Measurements from ENCODE around the gene OTOA. TPM values are rescaled to one million over a fixed set of nuclear protein-coding genes. Genes with fewer than 3 reads are reported as not detected.
"Not testable (repeated sequence)": the region's sequence is repeated elsewhere in the genome, so short reads cannot be mapped to it uniquely, and the experiment has no call there.

The OTOA gene
- total RNA-seq, 4 donors from 2014 or later: 0.32 TPM; not detected in 3

DNA sequence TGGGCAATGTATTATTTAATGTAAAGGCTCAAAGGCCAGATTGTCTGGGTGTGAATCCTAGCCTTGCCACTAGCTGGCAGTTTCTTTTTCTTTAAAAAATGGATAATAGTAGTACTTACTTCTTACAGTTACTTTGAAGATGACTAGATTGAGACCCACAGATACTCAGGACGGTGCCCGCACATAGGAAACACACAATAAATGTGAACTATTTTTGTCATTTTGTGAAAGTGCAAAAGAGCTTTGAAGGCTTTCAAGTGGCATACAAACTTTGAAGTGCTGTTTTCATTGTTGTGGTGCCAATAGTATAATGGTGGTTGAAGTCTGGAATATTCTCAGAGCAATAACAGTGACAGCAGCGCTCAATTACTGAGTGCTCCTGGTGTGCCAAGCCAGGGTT is 63.6 kb downstream of the OTOA start:
- H3K27ac ChIP-seq: no peak overlapping the region
- no peaks in the 10 kb centered on the region for H3K4me1 ChIP-seq
- H3K36me3 ChIP-seq: no peaks in the 10 kb centered on the region
- H3K9me3 ChIP-seq: no peaks in the 10 kb centered on the region
- H3K4me3 ChIP-seq: no peak overlapping the region
- intact Hi-C loops (cut with DNase I; ENCODE audit: low total_unique reads): no loop called here
- TF ChIP-seq POLR2AphosphoS5 (IDR thresholded peaks at IDR 0.05) (no peak), EP300 (IDR thresholded peaks at IDR 0.05; ENCODE audit: low read depth) (no peak), POLR2A (IDR thresholded peaks at IDR 0.05) (no peak)
- H3K27me3 ChIP-seq: no peaks in the 10 kb centered on the region
- no peak for DNase-seq
- in situ Hi-C loops (cut with MboI; ENCODE audit: low pct_ligation_motif_present in 1 of 4, low pct_unique_long_range_greater_than_20kb in 1 of 4, low sequenced_read_pairs in 3 of 4): no loop called here
- WGBS, 2 donors (ENCODE audit: low coverage in 1 of 2): 88 to 90% methylated on average over 2 to 3 of the region's 3 CpGs

DNA sequence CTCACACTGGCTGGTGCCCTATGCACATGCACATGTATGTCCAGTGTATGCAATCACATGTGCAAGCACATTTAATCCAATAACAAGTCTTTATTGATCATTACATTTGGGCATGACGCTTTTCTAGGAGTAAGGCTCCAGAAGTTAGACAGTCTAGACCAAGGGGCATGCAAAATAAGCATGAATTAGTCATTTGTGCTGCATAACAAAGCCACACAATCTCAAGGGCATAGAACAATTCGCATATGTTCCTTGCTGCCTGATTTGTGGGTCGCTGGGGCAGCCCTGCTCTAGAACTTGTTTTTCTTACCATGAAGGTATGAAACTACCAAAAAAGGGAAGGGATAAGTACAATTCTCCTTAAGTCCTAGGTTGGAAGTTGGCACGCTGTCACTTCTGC is 67.5 kb downstream of the OTOA start:
- intact Hi-C loops (cut with DNase I; ENCODE audit: low total_unique reads); H3K27ac ChIP-seq; H3K9me3 ChIP-seq; DNase-seq; in situ Hi-C loops (cut with MboI; ENCODE audit: low pct_ligation_motif_present in 1 of 4, low pct_unique_long_range_greater_than_20kb in 1 of 4, low sequenced_read_pairs in 3 of 4); H3K27me3 ChIP-seq; H3K4me1 ChIP-seq; H3K36me3 ChIP-seq; H3K4me3 ChIP-seq: not testable (repeated sequence)
- 74 to 80% methylated on average over 1 to 4 of the region's 4 CpGs for WGBS, 2 donors (ENCODE audit: low coverage in 1 of 2)

DNA sequence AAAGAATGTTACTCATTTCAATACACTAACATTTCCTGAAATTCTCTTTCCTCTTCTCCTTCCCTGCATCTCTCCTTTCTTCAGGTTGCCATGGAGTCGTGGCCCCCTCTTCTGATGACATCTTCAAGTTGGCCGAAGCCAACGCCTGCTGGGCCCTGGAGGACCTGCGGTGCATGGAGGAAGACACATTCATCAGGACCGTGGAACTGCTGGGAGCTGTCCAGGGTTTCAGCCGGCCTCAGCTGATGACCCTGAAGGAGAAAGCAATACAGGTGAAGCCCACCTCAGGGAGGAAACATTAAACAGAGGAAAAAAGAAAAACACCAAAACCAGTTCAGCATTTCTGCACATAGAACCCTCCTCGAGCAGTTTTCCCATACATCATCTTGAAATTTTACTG is 76.9 kb downstream of the OTOA start:
- H3K4me3 ChIP-seq; in situ Hi-C loops (cut with MboI; ENCODE audit: low pct_ligation_motif_present in 1 of 4, low pct_unique_long_range_greater_than_20kb in 1 of 4, low sequenced_read_pairs in 3 of 4): not testable (repeated sequence)

DNA sequence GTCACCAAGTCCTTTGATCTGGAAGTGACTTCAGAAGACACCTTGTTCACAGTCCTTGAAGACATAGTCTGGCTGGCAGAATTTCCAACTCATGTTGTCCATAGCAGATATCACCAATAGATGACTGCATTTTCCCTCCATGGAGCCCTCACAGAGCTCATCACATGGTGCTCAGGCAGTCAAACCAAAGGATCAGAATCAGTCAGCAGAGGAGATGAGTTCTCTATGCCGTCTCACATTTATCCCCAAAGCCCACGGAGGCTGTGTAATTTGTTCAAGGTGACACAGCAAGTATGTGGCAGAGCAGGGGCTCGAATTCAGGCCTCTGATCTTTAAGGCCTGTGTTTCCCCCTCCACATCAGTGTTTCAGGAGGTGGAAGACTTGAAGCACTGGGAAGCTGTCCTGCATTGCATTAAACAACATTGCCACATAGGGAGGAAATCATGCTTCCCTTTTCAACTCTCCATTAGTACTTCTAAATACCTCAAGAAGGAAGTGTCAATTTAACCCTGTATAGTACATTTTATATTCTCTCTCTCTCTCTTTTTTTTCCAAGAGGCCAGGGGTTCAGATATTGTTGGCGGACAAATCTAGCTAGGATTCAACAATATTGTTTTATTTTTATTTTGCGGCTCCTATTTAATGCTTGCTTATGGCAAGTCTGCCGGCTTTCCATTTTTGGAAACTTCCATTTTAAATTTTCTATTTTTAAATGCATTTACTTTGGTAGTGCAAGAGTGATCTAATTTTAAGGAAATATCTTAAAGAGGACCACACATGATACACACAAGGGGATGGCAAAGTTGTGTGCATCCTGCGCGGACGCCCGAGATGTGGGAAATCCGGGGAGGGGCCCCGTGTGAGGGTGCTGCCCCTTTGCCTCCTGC is 92.7 kb downstream of the OTOA start:
- in situ Hi-C loops (cut with MboI; ENCODE audit: low pct_ligation_motif_present in 1 of 4, low pct_unique_long_range_greater_than_20kb in 1 of 4, low sequenced_read_pairs in 3 of 4); H3K4me3 ChIP-seq; H3K27ac ChIP-seq; H3K4me1 ChIP-seq; DNase-seq; H3K27me3 ChIP-seq; intact Hi-C loops (cut with DNase I; ENCODE audit: low total_unique reads); H3K36me3 ChIP-seq; H3K9me3 ChIP-seq: not testable (repeated sequence)
- WGBS, 2 donors (ENCODE audit: low coverage in 1 of 2): 53 to 75% methylated on average over 3 to 5 of the region's 12 CpGs

More for the DNA sequence above, 76.9 kb downstream of the OTOA start:
- H3K27ac ChIP-seq; H3K27me3 ChIP-seq; DNase-seq; H3K36me3 ChIP-seq; H3K9me3 ChIP-seq; intact Hi-C loops (cut with DNase I; ENCODE audit: low total_unique reads); H3K4me1 ChIP-seq: not testable (repeated sequence)
- WGBS, 2 donors (ENCODE audit: low coverage in 1 of 2): no CpG with 5 or more reads among the region's 7 CpGs

DNA sequence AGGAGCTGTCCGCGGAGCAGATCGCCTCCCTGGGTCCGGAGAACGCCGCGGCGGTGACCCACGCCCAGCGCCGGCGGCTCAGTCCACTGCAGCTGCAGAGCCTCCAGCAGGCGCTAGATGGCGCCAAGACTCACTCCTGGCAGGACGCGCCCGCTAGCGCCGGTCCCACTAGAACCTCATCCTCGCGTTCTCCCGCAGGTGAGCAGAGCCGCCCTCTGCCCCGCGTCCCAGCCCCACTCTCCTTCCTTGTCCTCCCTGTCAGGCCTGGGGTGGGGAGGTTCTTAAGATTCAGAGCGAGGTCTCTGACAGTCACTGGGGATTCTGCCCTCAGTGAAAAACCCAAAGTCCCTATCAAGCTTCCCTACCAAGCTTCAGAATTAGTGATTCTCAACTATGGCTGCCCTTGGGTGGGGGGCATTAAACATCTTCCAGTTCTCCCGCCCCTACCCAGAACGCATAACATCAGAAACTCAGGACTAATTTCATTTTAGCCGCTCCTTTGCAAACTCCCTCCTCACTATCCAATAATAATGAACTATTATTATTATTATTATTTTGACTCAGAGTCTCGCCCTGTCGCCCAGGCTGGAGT is 93.4 kb downstream of the OTOA start:
- H3K4me1 ChIP-seq; H3K27me3 ChIP-seq; H3K36me3 ChIP-seq; H3K27ac ChIP-seq; in situ Hi-C loops (cut with MboI; ENCODE audit: low pct_ligation_motif_present in 1 of 4, low pct_unique_long_range_greater_than_20kb in 1 of 4, low sequenced_read_pairs in 3 of 4); H3K9me3 ChIP-seq; H3K4me3 ChIP-seq; intact Hi-C loops (cut with DNase I; ENCODE audit: low total_unique reads); DNase-seq: not testable (repeated sequence)
- no CpG with 5 or more reads among the region's 31 CpGs for WGBS, 2 donors (ENCODE audit: low coverage in 1 of 2)

DNA sequence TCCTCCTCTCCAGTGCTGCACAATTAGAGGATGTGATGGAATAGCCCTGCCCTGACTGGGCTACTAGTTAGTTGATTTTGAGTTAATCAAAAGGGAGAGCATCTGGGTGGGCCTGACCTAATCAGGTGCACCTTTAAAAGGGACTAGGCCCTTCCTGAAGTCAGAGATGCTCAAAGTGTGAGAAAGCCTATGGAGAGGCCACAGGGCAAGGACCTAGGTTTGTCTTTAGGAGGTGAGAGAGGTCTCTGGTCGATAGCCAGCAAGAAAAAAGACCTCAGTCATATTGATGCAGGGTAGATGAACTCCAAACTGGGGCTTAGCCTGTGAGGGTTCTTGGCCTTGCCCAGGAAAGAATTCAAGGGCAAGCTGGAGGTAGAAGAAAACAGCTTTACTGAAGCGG is 104.5 kb downstream of the OTOA start:
- H3K27ac ChIP-seq; H3K4me3 ChIP-seq; H3K9me3 ChIP-seq; DNase-seq; H3K27me3 ChIP-seq; in situ Hi-C loops (cut with MboI; ENCODE audit: low pct_ligation_motif_present in 1 of 4, low pct_unique_long_range_greater_than_20kb in 1 of 4, low sequenced_read_pairs in 3 of 4); H3K36me3 ChIP-seq; intact Hi-C loops (cut with DNase I; ENCODE audit: low total_unique reads); H3K4me1 ChIP-seq: not testable (repeated sequence)
- 86 to 88% methylated on average over 1 of the region's 2 CpGs for WGBS, 2 donors (ENCODE audit: low coverage in 1 of 2)

DNA sequence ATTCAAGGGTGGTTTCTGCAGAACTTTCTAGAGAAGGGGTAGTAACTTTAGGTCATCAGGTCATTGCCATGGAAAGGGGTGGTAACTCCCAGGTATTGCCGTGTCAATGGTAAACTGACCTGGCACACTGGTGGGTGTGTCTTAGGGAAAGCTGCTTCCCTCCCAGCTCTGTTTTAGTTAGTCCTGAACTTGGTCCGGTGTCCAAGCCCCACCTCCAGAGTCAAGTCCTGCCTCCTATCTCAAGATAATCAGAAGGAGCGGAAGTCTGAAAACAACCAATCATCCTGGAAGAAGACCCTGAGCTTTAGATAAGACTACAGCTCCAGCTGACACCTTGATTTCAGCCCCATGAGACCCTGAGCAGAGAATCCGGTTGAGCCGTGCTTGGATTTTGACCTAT is 105.0 kb downstream of the OTOA start:
- not testable (repeated sequence) for H3K36me3 ChIP-seq
- WGBS, 2 donors (ENCODE audit: low coverage in 1 of 2): no CpG with 5 or more reads among the region's 5 CpGs

DNA sequence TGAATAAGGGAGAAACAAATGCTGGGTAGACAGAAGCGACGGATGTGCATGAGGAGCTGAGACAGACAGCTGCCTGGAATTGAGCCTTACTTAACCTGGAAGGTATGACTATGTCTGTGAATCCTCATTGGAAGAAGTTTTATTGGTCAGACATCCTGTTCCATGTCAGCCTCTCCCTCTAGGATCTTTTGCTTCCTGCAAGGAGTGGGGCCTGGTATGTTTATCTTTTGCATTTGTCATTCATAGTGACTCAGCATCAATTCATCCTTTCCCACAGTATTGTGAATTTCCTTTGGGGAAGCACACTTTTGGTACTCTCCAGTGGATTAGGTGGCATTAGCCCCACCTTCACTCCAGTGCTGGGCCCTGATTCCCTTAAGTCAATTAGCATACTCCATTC is 105.5 kb downstream of the OTOA start:
- intact Hi-C loops (cut with DNase I; ENCODE audit: low total_unique reads); H3K4me3 ChIP-seq; in situ Hi-C loops (cut with MboI; ENCODE audit: low pct_ligation_motif_present in 1 of 4, low pct_unique_long_range_greater_than_20kb in 1 of 4, low sequenced_read_pairs in 3 of 4); H3K9me3 ChIP-seq; DNase-seq; H3K27ac ChIP-seq; H3K36me3 ChIP-seq; H3K27me3 ChIP-seq; H3K4me1 ChIP-seq: not testable (repeated sequence)
- 64% methylated on average over 2 of the region's 2 CpGs; no CpG with 5 or more reads in 1 of the 2 donors for WGBS, 2 donors (ENCODE audit: low coverage in 1 of 2)

More for the DNA sequence above, 105.0 kb downstream of the OTOA start:
- intact Hi-C loops (cut with DNase I; ENCODE audit: low total_unique reads); H3K27ac ChIP-seq; in situ Hi-C loops (cut with MboI; ENCODE audit: low pct_ligation_motif_present in 1 of 4, low pct_unique_long_range_greater_than_20kb in 1 of 4, low sequenced_read_pairs in 3 of 4); H3K4me1 ChIP-seq; DNase-seq; H3K27me3 ChIP-seq; H3K9me3 ChIP-seq; H3K4me3 ChIP-seq: not testable (repeated sequence)

DNA sequence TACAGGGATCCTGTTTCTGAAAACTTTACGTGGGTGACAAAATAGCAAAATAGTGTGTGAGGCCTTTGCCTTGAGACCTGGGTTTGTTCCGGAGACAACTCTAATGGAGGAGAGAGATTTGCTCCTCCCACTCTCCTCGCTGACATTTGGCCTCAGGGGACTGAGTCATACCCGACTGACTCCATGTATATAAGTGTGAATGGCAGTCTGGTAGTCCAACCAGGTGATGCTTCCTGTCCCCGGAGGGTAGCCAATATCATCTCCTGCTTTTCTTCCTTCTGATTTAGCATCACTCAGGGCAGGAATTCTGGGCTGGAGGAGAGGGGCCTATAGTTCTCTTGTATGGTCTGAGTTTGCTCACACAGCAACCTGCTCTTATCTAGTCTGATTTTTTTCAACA is 106.8 kb downstream of the OTOA start:
- in situ Hi-C loops (cut with MboI; ENCODE audit: low pct_ligation_motif_present in 1 of 4, low pct_unique_long_range_greater_than_20kb in 1 of 4, low sequenced_read_pairs in 3 of 4); DNase-seq; H3K9me3 ChIP-seq; H3K27me3 ChIP-seq; H3K36me3 ChIP-seq; intact Hi-C loops (cut with DNase I; ENCODE audit: low total_unique reads); H3K4me3 ChIP-seq; H3K4me1 ChIP-seq; H3K27ac ChIP-seq: not testable (repeated sequence)
- WGBS, 2 donors (ENCODE audit: low coverage in 1 of 2): 78% methylated on average over 1 of the region's 5 CpGs; no CpG with 5 or more reads in 1 of the 2 donors

DNA sequence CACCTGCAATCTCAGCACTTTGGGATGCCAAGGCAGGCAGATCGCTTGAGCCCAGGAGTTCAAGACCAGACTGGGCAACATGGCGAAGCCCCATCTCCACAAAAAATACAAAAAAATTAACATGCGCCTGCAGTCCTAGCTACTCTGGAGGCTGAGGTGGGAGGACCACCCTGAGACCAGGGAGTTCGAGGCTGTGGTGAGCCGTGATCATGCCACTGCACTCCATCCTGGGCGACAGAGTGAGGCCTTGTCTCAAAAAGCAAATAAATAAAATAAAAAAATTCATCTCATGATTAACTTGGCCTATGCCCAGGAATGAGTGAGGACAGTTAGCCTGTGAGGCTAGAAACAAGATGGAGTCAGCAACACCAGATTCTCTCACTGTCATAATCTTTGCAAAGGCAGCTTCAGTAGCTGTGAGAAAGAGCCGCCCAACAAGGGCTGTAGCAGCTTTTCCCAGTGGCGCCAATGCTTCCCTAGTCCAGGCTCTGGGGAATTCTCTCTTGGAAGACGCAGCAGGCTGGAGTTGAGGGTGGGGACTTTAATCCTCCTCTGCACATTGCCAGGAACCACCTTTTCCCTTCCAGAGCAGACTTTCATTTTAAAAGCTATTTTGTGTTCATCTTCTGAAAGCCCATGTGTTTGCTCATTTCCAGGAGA is 108.9 kb downstream of the OTOA start:
- H3K4me3 ChIP-seq; H3K27ac ChIP-seq; H3K9me3 ChIP-seq; H3K27me3 ChIP-seq; in situ Hi-C loops (cut with MboI; ENCODE audit: low pct_ligation_motif_present in 1 of 4, low pct_unique_long_range_greater_than_20kb in 1 of 4, low sequenced_read_pairs in 3 of 4); H3K4me1 ChIP-seq; DNase-seq; intact Hi-C loops (cut with DNase I; ENCODE audit: low total_unique reads); H3K36me3 ChIP-seq: not testable (repeated sequence)
- 79 to 82% methylated on average over 6 to 9 of the region's 9 CpGs for WGBS, 2 donors (ENCODE audit: low coverage in 1 of 2)

Measured in transverse colon (tissue), 4 donors.